K562 (cell line): Measurements from ENCODE around the gene FAM83D. TPM values are rescaled to one million over a fixed set of nuclear protein-coding genes. Genes with fewer than 3 reads are reported as not detected.

Experiments used
- DPF2 ChIP-seq: fragments of 450-650 bp; IDR thresholded peaks from 2 replicates; pipeline ENCODE4 v1.6.1; 2016
- FOS ChIP-seq: IDR thresholded peaks from 3 replicates; pipeline ENCODE4 v1.6.1; 2011; ENCODE audit not compliant: insufficient read length; ENCODE audit errors: extremely low read depth
- GATA2 ChIP-seq: sonication (generic); formaldehyde crosslinking; IDR thresholded peaks from 2 replicates; pipeline ENCODE4 v1.4.0; 2020; ENCODE audit warnings: mild to moderate bottlenecking, missing genetic modification reagents
- HDAC8 ChIP-seq: fragments of 450-650 bp; IDR thresholded peaks from 2 replicates; pipeline ENCODE4 v1.6.1; 2016; ENCODE audit warnings: mild to moderate bottlenecking, missing genetic modification characterization, moderate library complexity, missing compliant biosample characterization
- KAT7 ChIP-seq: sonication (generic); formaldehyde crosslinking; IDR thresholded peaks from 2 replicates; pipeline ENCODE4 v1.8.0; 2022; ENCODE audit warnings: missing genetic modification reagents, mild to moderate bottlenecking, borderline replicate concordance
- POLR2H ChIP-seq: IDR thresholded peaks from 2 replicates; pipeline ENCODE4 v1.6.1; 2016; ENCODE audit warnings: missing genetic modification characterization, low read depth, mild to moderate bottlenecking, control low read depth, missing compliant biosample characterization, moderate library complexity
- SMARCA5 ChIP-seq: fragments of 450-650 bp; IDR thresholded peaks from 2 replicates; pipeline ENCODE4 v1.6.1; 2016
- SMARCE1 ChIP-seq: fragments of 450-650 bp; IDR thresholded peaks from 2 replicates; pipeline ENCODE4 v1.7.1; 2016; ENCODE audit warnings: mild to moderate bottlenecking
- SOX6 ChIP-seq: fragments of 450-650 bp; IDR thresholded peaks from 2 replicates; pipeline ENCODE4 v1.6.1; 2014; ENCODE audit warnings: mild to moderate bottlenecking
- TBP ChIP-seq: optimal IDR thresholded peaks from 2 replicates; pipeline ENCODE3; 2011; ENCODE audit warnings: low read depth, low read length, improper control_type of control experiment
- ZNF133 ChIP-seq: fragments of 250-450 bp; sonication (Bioruptor Pico); IDR thresholded peaks from 2 replicates; pipeline ENCODE4 v1.4.0; 2020; ENCODE audit warnings: mild to moderate bottlenecking
- ZNF696 ChIP-seq: fragments of 250-450 bp; sonication (Bioruptor Pico); conservative IDR thresholded peaks from 2 replicates; pipeline ENCODE4 v1.4.0; 2020; ENCODE audit warnings: mild to moderate bottlenecking, moderate library complexity
- polyA plus RNA-seq, 8 experiments: library from polyadenylated mRNA; depleted of rRNA in 4 of 8; stranded (reverse) in 5 of 8; unstranded in 3 of 8; fragments of >200 nt; fragmentation: Nextera tagmentation in 2 of 8; fragmentation: Illumina TruSeq in 1 of 8; extraction: Ambion mirVana in 2 of 8; extraction: Trizol in 1 of 8; gene quantifications; 2 replicates each; pipeline versions ENCODE4 v1.2.1 to v1.2.3, GENCODE V29; 2011 to 2014; ENCODE audit warnings: inconsistent platforms in 1 of 8, missing spikeins in 1 of 8
- total RNA-seq, 7 experiments: library from RNA; depleted of rRNA in 6 of 7; stranded (reverse); fragments of >200 nt in 6 of 7; fragmentation: Illumina TruSeq in 2 of 7; extraction: Trizol in 2 of 7; gene quantifications; 2 replicates each; pipeline versions ENCODE4 v1.2.1 to v1.2.3, GENCODE V29; 2011 to 2021; ENCODE audit warnings: low replicate concordance in 1 of 7
- TF ChIP-seq, protein P1 (sequence below): fragments of 450-650 bp; IDR thresholded peaks from 2 replicates; pipeline ENCODE4 v1.6.1; 2016; ENCODE audit warnings: mild to moderate bottlenecking
- TF ChIP-seq, protein P2 (sequence below): fragments of 250-450 bp; sonication (Bioruptor Pico); IDR thresholded peaks from 2 replicates; pipeline ENCODE4 v1.4.0; 2020; ENCODE audit warnings: mild to moderate bottlenecking, moderate library complexity
- TF ChIP-seq, protein P3 (sequence below), 3 experiments: IDR thresholded peaks in 2 of 3; conservative IDR thresholded peaks in 1 of 3; 2 replicates each; pipeline ENCODE4 v1.5.1; 2011 to 2012; ENCODE audit warnings: low read length in 3 of 3, mild to moderate bottlenecking in 3 of 3, control low read depth in 2 of 3, improper control_type of control experiment in 1 of 3, inconsistent platforms in 1 of 3, low read depth in 1 of 3, mixed read lengths in 1 of 3, moderate library complexity in 1 of 3; ENCODE audit not compliant: insufficient read depth in 2 of 3
- TF ChIP-seq, protein P4 (sequence below): fragments of 450-650 bp; IDR thresholded peaks from 2 replicates; pipeline ENCODE4 v1.7.1; 2018; ENCODE audit warnings: mild to moderate bottlenecking, low read depth; ENCODE audit not compliant: partially characterized antibody

Gene FAM83D
- total and polyA plus RNA-seq, 9 of the 15 experiments (the other 6 are each of a cell fraction or from before 2014, with no cell fraction given), result 8.2 to 66.1 (median 43.5) TPM

DNA sequence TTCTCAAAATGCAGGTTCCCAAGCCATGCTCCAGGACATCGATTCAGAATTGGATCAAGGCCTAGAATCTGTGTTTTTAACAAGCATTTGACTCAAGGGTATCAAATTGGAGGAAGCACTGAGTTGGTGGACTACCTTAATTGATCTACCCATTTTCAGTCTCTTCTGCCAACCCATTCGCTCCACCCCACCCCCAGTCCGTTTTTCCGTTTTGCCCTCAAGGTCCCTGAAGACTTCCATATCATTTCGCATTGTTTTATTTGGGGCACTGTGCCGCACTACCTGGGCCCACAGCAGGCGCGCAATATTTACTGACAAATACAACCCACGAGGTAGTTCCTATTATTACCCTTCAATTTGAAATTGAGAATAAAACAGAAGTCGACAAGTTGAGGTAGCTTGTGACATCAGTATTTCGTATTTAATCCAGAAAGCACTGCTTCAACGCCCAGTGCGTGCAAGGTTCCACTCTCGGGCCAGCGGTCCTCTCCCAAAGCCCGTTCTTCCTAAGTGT lies 35.4 kb downstream of the FAM83D start (continued):
- TF ChIP-seq, protein P1, sequence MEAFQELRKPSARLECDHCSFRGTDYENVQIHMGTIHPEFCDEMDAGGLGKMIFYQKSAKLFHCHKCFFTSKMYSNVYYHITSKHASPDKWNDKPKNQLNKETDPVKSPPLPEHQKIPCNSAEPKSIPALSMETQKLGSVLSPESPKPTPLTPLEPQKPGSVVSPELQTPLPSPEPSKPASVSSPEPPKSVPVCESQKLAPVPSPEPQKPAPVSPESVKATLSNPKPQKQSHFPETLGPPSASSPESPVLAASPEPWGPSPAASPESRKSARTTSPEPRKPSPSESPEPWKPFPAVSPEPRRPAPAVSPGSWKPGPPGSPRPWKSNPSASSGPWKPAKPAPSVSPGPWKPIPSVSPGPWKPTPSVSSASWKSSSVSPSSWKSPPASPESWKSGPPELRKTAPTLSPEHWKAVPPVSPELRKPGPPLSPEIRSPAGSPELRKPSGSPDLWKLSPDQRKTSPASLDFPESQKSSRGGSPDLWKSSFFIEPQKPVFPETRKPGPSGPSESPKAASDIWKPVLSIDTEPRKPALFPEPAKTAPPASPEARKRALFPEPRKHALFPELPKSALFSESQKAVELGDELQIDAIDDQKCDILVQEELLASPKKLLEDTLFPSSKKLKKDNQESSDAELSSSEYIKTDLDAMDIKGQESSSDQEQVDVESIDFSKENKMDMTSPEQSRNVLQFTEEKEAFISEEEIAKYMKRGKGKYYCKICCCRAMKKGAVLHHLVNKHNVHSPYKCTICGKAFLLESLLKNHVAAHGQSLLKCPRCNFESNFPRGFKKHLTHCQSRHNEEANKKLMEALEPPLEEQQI, result no peak
- TF ChIP-seq TBP (no peak), POLR2H (tag) (no peak; the same call in 1 of the 2 replicates), KAT7 (CRISPR knock-in tag) (0 out of 2 replicates have a peak, but pooled peaks have one; percentile 95), SMARCE1 (no peak), GATA2 (CRISPR knock-in tag) (no peak), SOX6 (0 out of 2 replicates have a peak, but pooled peaks have one; percentile 14), DPF2 (no peak), SMARCA5 (no peak), ZNF133 (CRISPR knock-in tag) (no peak), ZNF696 (CRISPR knock-in tag) (no peak), HDAC8 (tag) (no peak), FOS (no peak)
- TF ChIP-seq, protein P2, sequence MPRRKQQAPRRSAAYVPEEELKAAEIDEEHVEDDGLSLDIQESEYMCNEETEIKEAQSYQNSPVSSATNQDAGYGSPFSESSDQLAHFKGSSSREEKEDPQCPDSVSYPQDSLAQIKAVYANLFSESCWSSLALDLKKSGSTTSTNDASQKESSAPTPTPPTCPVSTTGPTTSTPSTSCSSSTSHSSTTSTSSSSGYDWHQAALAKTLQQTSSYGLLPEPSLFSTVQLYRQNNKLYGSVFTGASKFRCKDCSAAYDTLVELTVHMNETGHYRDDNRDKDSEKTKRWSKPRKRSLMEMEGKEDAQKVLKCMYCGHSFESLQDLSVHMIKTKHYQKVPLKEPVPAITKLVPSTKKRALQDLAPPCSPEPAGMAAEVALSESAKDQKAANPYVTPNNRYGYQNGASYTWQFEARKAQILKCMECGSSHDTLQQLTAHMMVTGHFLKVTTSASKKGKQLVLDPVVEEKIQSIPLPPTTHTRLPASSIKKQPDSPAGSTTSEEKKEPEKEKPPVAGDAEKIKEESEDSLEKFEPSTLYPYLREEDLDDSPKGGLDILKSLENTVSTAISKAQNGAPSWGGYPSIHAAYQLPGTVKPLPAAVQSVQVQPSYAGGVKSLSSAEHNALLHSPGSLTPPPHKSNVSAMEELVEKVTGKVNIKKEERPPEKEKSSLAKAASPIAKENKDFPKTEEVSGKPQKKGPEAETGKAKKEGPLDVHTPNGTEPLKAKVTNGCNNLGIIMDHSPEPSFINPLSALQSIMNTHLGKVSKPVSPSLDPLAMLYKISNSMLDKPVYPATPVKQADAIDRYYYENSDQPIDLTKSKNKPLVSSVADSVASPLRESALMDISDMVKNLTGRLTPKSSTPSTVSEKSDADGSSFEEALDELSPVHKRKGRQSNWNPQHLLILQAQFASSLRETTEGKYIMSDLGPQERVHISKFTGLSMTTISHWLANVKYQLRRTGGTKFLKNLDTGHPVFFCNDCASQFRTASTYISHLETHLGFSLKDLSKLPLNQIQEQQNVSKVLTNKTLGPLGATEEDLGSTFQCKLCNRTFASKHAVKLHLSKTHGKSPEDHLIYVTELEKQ (CRISPR knock-in tag), result no peak
- TF ChIP-seq, protein P3, sequence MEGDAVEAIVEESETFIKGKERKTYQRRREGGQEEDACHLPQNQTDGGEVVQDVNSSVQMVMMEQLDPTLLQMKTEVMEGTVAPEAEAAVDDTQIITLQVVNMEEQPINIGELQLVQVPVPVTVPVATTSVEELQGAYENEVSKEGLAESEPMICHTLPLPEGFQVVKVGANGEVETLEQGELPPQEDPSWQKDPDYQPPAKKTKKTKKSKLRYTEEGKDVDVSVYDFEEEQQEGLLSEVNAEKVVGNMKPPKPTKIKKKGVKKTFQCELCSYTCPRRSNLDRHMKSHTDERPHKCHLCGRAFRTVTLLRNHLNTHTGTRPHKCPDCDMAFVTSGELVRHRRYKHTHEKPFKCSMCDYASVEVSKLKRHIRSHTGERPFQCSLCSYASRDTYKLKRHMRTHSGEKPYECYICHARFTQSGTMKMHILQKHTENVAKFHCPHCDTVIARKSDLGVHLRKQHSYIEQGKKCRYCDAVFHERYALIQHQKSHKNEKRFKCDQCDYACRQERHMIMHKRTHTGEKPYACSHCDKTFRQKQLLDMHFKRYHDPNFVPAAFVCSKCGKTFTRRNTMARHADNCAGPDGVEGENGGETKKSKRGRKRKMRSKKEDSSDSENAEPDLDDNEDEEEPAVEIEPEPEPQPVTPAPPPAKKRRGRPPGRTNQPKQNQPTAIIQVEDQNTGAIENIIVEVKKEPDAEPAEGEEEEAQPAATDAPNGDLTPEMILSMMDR (IDR thresholded peaks at IDR 0.05 in 2 of 3, conservative IDR thresholded peaks at IDR 0.05 in 1 of 3; ENCODE audit: insufficient read depth in 2 of 3, low read depth in 1 of 3, low read length in 3 of 3), result no peak
- TF ChIP-seq, protein P4, sequence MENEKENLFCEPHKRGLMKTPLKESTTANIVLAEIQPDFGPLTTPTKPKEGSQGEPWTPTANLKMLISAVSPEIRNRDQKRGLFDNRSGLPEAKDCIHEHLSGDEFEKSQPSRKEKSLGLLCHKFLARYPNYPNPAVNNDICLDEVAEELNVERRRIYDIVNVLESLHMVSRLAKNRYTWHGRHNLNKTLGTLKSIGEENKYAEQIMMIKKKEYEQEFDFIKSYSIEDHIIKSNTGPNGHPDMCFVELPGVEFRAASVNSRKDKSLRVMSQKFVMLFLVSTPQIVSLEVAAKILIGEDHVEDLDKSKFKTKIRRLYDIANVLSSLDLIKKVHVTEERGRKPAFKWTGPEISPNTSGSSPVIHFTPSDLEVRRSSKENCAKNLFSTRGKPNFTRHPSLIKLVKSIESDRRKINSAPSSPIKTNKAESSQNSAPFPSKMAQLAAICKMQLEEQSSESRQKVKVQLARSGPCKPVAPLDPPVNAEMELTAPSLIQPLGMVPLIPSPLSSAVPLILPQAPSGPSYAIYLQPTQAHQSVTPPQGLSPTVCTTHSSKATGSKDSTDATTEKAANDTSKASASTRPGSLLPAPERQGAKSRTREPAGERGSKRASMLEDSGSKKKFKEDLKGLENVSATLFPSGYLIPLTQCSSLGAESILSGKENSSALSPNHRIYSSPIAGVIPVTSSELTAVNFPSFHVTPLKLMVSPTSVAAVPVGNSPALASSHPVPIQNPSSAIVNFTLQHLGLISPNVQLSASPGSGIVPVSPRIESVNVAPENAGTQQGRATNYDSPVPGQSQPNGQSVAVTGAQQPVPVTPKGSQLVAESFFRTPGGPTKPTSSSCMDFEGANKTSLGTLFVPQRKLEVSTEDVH, result no peak
